Adipose tissue (tissue), 3 donors: ENCODE results near the gene RBM19. TPM values are rescaled to one million over a fixed set of nuclear protein-coding genes. Genes with fewer than 3 reads are reported as not detected.

ENCODE experiments used
- H3K27ac ChIP-seq: one replicate; pipeline ENCODE4 v1.5.1; 2013; ENCODE audit warnings: low read depth, low read length
- WGBS, 3 donors: extraction: QIAGEN DNeasy Blood & Tissue Kit; methylation state at CpG; one replicate each; pipeline ENCODE4 v1.1.7; 2013; 5-methylcytosine and 5-hydroxymethylcytosine counted together
- polyA plus RNA-seq, 3 donors: library from polyadenylated mRNA; stranded (reverse); fragments of 200-250 nt; gene quantifications; one replicate each; pipeline ENCODE4 v1.2.3, GENCODE V29; 2013
- donor health status: healthy with polysubstance abuse.
- donor health status: Bipolar disorder and iron deficiency.
- donor health status: healthy.

Gene RBM19
- polyA plus RNA-seq, 3 donors = 10.7 to 13.9 (median 12.8) TPM

- 82 to 84% (median 83%) methylated on average over 16 of the region's 16 CpGs for WGBS, 3 donors
Measured at GRCh38 chr12:113961921-113962710, 4.0 kb downstream of the RBM19 start.

DNA sequence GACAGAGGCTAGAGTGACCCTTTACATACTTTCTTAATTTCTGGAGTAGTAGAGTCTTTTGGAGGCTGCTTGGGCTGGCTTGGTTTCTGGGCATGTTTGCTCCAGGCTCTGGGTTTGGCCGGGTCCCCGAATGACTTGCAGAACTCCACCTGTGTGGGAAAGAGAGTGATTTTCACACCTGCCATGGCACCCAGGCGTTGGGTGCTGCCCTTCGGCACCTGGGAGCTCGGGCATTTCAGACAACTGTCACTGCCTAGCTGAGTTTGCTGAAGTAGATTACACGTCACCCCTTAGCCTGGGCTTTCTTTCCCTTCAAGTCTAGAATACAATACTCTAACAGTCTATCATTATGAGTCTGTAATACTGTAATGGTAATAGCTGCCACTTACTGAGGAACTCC is 6.1 kb downstream of the RBM19 start:
- H3K27ac ChIP-seq = no peak overlapping the region
- 38 to 99% (median 94%) methylated on average over 6 of the region's 6 CpGs for whole genome bisulfite sequencing, 3 donors

More at GRCh38 chr12:113961921-113962710, 4.0 kb downstream of the RBM19 start:
- no peak overlapping the region for H3K27ac ChIP-seq

- H3K27ac ChIP-seq = no peak overlapping the region
- 96 to 97% (median 97%) methylated on average over 14 of the region's 14 CpGs for WGBS, 3 donors
Measured at GRCh38 chr12:113959096-113959495, 7.0 kb downstream of the RBM19 start.

DNA sequence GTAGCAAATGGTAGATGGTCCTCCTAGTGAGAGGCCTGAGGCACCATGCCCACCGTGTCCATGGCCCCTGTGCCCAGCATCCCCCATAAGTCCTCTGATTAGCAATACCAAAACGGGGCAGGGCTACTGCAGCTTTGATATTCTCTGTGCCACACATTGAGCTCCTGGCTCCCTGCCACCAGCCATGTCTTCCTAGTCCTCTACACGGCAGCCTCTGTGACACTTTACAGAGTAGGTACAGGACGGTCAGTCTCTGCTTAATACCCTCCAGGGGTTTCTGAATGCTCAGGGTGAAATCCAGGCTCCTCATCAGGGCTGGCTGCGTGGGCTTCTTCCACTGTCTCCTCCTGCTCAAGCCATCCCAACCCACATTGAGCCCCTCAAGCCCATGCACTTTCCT is 8.0 kb downstream of the RBM19 start:
- no peak overlapping the region for H3K27ac ChIP-seq

GRCh38 chr12:113957627-113958026 is 8.5 kb downstream of the RBM19 start:
- WGBS, 3 donors = 85 to 95% (median 89%) methylated on average over 17 of the region's 17 CpGs
- H3K27ac ChIP-seq = no peak overlapping the region

More for the DNA sequence above, 8.0 kb downstream of the RBM19 start:
- 80 to 85% (median 85%) methylated on average over 5 of the region's 5 CpGs for WGBS, 3 donors

DNA sequence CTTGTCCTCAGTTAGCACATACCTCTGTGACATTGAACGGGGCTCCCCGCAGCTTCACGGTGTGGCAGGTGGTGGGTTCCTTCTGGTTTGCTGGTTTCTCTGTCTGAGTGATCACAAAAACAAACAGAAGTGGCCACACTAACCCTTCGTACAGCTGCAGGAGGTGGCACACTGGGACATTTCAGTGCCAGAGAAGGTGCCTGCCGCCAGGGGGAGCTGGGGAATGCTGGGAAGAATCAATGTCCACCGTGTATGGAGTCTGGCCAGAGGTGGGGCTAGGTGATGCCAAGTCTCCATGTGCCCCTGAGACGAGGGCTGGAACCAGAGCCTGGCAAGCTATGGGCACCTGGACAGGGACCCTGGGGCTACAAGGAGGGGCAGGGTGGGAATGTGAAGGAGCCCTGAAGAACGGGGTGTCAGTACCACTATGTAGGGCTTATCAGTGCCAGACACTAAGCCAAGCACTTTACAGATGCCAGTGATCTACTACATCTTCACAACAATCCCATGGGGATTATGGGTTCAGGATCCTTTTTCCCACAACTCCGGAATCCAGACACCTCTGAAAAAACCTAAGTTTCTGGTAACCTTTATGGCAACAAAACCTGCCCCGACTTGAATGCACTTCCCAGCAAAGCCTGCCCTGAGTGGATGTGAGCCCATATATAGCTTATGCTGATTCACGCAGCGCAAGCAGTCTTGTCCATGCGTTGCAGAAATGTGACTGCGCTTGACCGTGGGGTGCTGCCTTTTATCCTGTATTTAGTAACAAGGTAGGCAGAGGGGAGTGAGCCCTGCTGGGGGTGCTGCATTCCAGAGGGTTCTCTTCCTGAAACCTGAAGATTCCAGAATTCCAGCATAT is 10.8 kb downstream of the RBM19 start:
- WGBS, 3 donors = 77 to 87% (median 85%) methylated on average over 15 of the region's 15 CpGs

GRCh38 chr12:113954547-113954946 is 11.6 kb downstream of the RBM19 start:
- no peak overlapping the region for H3K27ac ChIP-seq
- WGBS, 3 donors = 83 to 96% (median 96%) methylated on average over 4 of the region's 4 CpGs

More for the DNA sequence above, 10.8 kb downstream of the RBM19 start:
- H3K27ac ChIP-seq = no peak overlapping the region

- H3K27ac ChIP-seq = no peak overlapping the region
- 82 to 91% (median 88%) methylated on average over 3 of the region's 3 CpGs for WGBS, 3 donors
Measured at GRCh38 chr12:113950873-113951272, 15.3 kb downstream of the RBM19 start.

DNA sequence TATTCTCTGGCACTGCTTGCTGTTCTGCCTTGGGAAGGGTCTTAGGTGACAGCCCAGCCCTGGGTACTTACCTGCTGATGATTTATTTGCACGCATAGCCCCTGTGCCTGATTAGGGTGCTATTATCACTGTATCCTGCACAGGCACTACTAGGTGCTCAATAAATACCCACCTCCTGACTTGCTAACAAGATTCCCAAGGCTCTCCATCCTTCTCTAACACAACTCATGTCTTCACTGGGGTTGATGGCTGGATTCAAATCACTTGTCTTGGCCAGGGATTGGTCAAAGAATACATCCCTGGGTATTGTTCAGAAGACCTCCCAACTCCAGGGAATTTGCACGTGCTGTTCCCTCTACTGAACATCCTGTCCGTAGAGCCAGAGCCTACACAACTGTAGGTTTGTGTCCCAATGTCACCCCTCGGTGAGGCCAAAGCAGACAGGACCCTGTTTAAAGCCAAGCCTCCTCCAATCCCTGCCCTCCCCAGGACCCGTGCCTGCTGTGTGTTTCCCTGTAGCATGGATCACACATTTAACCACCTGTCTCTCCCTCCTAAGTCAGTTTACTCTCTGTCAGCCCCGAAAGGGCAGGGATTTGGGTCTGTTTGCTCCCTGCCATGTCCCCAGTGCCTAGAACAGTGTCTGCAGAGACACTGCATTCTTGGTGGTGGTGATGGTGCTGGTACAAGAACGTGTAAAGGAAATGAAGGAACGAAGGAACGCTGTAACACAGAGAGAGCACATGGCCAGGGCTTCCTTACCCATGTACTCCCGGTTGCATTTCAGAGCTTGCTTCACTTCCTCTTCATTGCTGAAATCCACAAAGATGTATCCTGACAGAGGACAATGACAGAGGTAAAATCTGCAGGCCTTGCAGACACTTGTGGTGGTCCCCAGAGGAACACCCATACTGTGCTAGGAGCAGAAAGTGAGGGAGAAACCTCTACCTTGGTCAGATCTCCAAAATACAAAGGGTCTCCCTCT is 16.5 kb downstream of the RBM19 start:
- no peak overlapping the region for H3K27ac ChIP-seq
- 76 to 88% (median 79%) methylated on average over 10 of the region's 10 CpGs for WGBS, 3 donors

DNA sequence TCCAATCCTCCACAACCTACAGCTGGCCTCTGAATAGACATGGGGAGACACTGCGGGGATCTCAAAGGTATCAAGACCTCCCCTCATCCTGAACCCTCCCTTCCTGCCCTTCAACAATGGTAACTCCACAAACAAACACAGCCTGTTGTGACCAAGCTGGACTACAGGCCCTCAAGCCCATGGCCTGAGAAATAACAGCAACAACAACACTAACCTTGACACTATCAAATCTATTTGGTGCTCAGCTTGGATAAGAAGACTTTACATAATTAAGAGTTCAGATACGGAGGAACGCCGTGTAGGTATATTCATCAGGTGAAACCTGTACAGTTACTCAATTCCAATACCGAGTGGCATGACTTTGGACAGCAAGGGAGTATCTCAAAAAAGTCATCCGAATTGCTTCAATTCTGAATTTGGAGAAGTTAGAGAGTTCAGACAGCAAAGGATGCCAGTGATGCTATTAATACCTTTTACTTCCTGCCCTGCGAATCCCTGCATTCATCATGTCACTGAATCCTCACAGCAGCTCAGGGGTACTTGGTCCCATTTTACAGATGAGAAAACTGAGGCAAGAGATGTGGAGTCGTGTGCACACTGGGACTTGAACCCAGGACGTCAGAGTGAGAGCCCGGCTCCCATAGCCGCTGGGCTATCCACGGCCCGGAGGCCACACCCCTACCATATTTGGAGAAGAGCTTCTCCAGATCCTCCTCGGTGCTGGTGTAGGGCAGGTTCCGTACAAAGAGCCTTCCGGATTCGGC is 17.8 kb downstream of the RBM19 start:
- 88 to 95% (median 90%) methylated on average over 17 of the region's 17 CpGs for WGBS, 3 donors

GRCh38 chr12:113946175-113946574 is 19.9 kb downstream of the RBM19 start:
- 94 to 97% (median 95%) methylated on average over 8 of the region's 8 CpGs for WGBS, 3 donors
- H3K27ac ChIP-seq = no peak overlapping the region

More for the DNA sequence above, 17.8 kb downstream of the RBM19 start:
- no peak overlapping the region for H3K27ac ChIP-seq

- no peak overlapping the region for H3K27ac ChIP-seq
- WGBS, 3 donors = 90 to 93% (median 93%) methylated on average over 20 of the region's 20 CpGs
Measured at GRCh38 chr12:113945174-113946173, 20.7 kb downstream of the RBM19 start.

- H3K27ac ChIP-seq = no peak overlapping the region
- 86 to 93% (median 88%) methylated on average over 15 of the region's 15 CpGs for WGBS, 3 donors
Measured at GRCh38 chr12:113942209-113942608, 23.9 kb downstream of the RBM19 start.

GRCh38 chr12:113941208-113941486 is 25.0 kb downstream of the RBM19 start:
- 93 to 100% (median 100%) methylated on average over 1 of the region's 1 CpG for WGBS, 3 donors
- H3K27ac ChIP-seq = no peak overlapping the region

- no peak overlapping the region for H3K27ac ChIP-seq
- 86 to 87% (median 87%) methylated on average over 11 of the region's 11 CpGs for WGBS, 3 donors
Measured at GRCh38 chr12:113940357-113941207, 25.5 kb downstream of the RBM19 start.

- 92 to 94% (median 93%) methylated on average over 10 of the region's 10 CpGs for WGBS, 3 donors
- no peak overlapping the region for H3K27ac ChIP-seq
Measured at GRCh38 chr12:113939867-113940266, 26.3 kb downstream of the RBM19 start.
